A549 (cell line): ENCODE results near the gene ZFHX2.

Source experiments
- CHD2 ChIP-seq: fragments of 150-350 bp; IDR thresholded peaks from 2 replicates; pipeline ENCODE4 v1.6.1; 2014; ENCODE audit warnings: low read length; ENCODE audit not compliant: partially characterized antibody
- CHD4 ChIP-seq: fragments of 200-600 bp; sonication (generic); IDR thresholded peaks from 2 replicates; pipeline ENCODE4 v1.6.1; 2016; ENCODE audit warnings: antibody characterized with exemption, mild to moderate bottlenecking, borderline replicate concordance
- CTCF ChIP-seq: fragments of >200 bp; sonication (Bioruptor Twin); formaldehyde crosslinking; IDR thresholded peaks from 3 replicates; pipeline ENCODE4 v1.5.1; 2016
- EP300 ChIP-seq, 2 experiments: fragments of >200 bp; sonication (Bioruptor Twin); formaldehyde crosslinking; IDR thresholded peaks; 2 replicates in 1 of 2; 3 replicates in 1 of 2; pipeline ENCODE4 v1.6.1; 2016 to 2017
- HEYL ChIP-seq: fragments of 250-450 bp; sonication (Bioruptor Pico); IDR thresholded peaks from 2 replicates; pipeline ENCODE4 v1.8.0; 2021; ENCODE audit warnings: mild to moderate bottlenecking, moderate library complexity
- KDM1A ChIP-seq: fragments of 200-600 bp; sonication (generic); IDR thresholded peaks from 2 replicates; pipeline ENCODE4 v1.6.1; 2016; ENCODE audit warnings: low read depth, mild to moderate bottlenecking
- MAX ChIP-seq: IDR thresholded peaks from 2 replicates; pipeline ENCODE4 v1.6.1; 2012
- PBX3 ChIP-seq: IDR thresholded peaks from 2 replicates; pipeline ENCODE4 v1.6.1; 2012
- SMC3 ChIP-seq: fragments of >200 bp; sonication (Bioruptor Twin); formaldehyde crosslinking; IDR thresholded peaks from 3 replicates; pipeline ENCODE4 v1.6.1; 2018; ENCODE audit warnings: inconsistent platforms
- ZC3H11A ChIP-seq: fragments of 450-650 bp; IDR thresholded peaks from 2 replicates; pipeline ENCODE4 v1.6.1; 2014; ENCODE audit warnings: antibody characterized with exemption, mild to moderate bottlenecking

GRCh38 chr14:23482823-23483148, 68.8 kb downstream of the ZFHX2 start:
- no peak for TF ChIP-seq CTCF
- no peak for TF ChIP-seq PBX3
- TF ChIP-seq HEYL = no peak
- no peak for TF ChIP-seq SMC3
- no peak for TF ChIP-seq CHD4
- no peak for TF ChIP-seq EP300 (IDR thresholded peaks at IDR 0.05)
- TF ChIP-seq CHD2 = no peak
- TF ChIP-seq ZC3H11A = no peak
- TF ChIP-seq KDM1A = no peak
- TF ChIP-seq MAX = no peak
